IMR-90 (cell line): ENCODE results near the gene SNX1. TPM values are rescaled to one million over a fixed set of nuclear protein-coding genes. Genes with fewer than 3 reads are reported as not detected.

Experiments
- ATAC-seq: fragments of 200-7000 bp; cut with Tn5 transposase; 2 replicates; pipeline ENCODE4 v1.9.1; 2020; ENCODE audit warnings: low read depth, mild to moderate bottlenecking, moderate library complexity
- BruUV-seq: library from RNA; stranded (reverse); fragments of 400-500 nt; replicated peaks from 2 replicates; lab custom pipeline; 2021; lab: Mats Ljungman, UMichigan
- CTCF ChIA-PET: fragments of 300-600 bp; formaldehyde crosslinking; extraction: SDS; loops from one replicate; lab custom pipeline; 2021; ENCODE audit warnings: antibody characterized with exemption; lab: Yijun Ruan, JAX
- POLR2A ChIA-PET: fragments of 300-600 bp; sonication (Branson Sonifier 250); formaldehyde crosslinking; loops from one replicate; lab custom pipeline; 2022; ENCODE audit warnings: antibody characterized with exemption; ENCODE audit not compliant: unreplicated experiment; lab: Charles Lee
- DNase-seq: peaks from one replicate; pipeline ENCODE4 v3.0.0; 2013
- H2AFZ ChIP-seq: replicated peaks from 2 replicates; pipeline ENCODE3; 2013; ENCODE audit warnings: low read length, mild to moderate bottlenecking; ENCODE audit not compliant: poor library complexity
- H2AK5ac ChIP-seq: 2 replicates; pipeline ENCODE4 v1.6.1; 2013; ENCODE audit warnings: low read depth, low read length, inconsistent platforms
- H2AK9ac ChIP-seq: replicated peaks from 2 replicates; pipeline ENCODE3; 2013; ENCODE audit warnings: mild to moderate bottlenecking, low read depth, low read length, moderate library complexity; ENCODE audit not compliant: poor library complexity
- H2BK120ac ChIP-seq: 2 replicates; pipeline ENCODE4 v1.6.1; 2013; ENCODE audit warnings: low read depth, low read length, inconsistent platforms
- H2BK15ac ChIP-seq: 3 replicates; pipeline ENCODE4 v1.6.1; 2013; ENCODE audit warnings: low read depth, low read length, inconsistent platforms
- H2BK20ac ChIP-seq: 2 replicates; pipeline ENCODE4 v1.6.1; 2013; ENCODE audit warnings: low read depth, mild to moderate bottlenecking, inconsistent platforms, low read length, moderate library complexity
- H2BK5ac ChIP-seq: 2 replicates; pipeline ENCODE4 v1.6.1; 2013; ENCODE audit warnings: mild to moderate bottlenecking, low read depth, low read length, inconsistent platforms; ENCODE audit not compliant: poor library complexity, severe bottlenecking
- H3K14ac ChIP-seq: replicated peaks from 2 replicates; pipeline ENCODE4 v1.6.1; 2013; ENCODE audit warnings: low read depth, low read length, inconsistent platforms
- H3K18ac ChIP-seq: 2 replicates; pipeline ENCODE4 v1.6.1; 2013; ENCODE audit warnings: low read depth, low read length, control low read depth
- H3K23ac ChIP-seq: 2 replicates; pipeline ENCODE4 v1.6.1; 2013; ENCODE audit warnings: low read depth, low read length, inconsistent platforms
- H3K27ac ChIP-seq: 2 replicates; pipeline ENCODE4 v1.5.1; 2013; ENCODE audit warnings: mild to moderate bottlenecking, control low read depth, low read length; ENCODE audit not compliant: insufficient read depth
- H3K27me3 ChIP-seq: 2 replicates; pipeline ENCODE4 v1.6.1; 2013; ENCODE audit warnings: low read length; ENCODE audit not compliant: control insufficient read depth, insufficient read depth
- H3K36me3 ChIP-seq: 2 replicates; pipeline ENCODE4 v1.6.1; 2013; ENCODE audit warnings: low read length, mixed read lengths; ENCODE audit not compliant: control insufficient read depth, insufficient read depth
- H3K4ac ChIP-seq: 2 replicates; pipeline ENCODE4 v1.6.1; 2013; ENCODE audit warnings: low read depth, low read length, inconsistent platforms
- H3K4me1 ChIP-seq: 2 replicates; pipeline ENCODE4 v1.6.1; 2013; ENCODE audit warnings: low read length, mixed read lengths; ENCODE audit not compliant: control insufficient read depth, insufficient read depth
- H3K4me2 ChIP-seq: 2 replicates; pipeline ENCODE4 v1.6.1; 2013; ENCODE audit warnings: low read depth, mild to moderate bottlenecking, control low read depth, low read length, moderate library complexity
- H3K4me3 ChIP-seq: 2 replicates; pipeline ENCODE4 v1.5.1; 2013; ENCODE audit warnings: low read depth, mild to moderate bottlenecking, control low read depth, low read length, moderate library complexity; ENCODE audit not compliant: insufficient read depth
- H3K56ac ChIP-seq: 2 replicates; pipeline ENCODE4 v1.6.1; 2013; ENCODE audit warnings: low read length, inconsistent platforms; ENCODE audit not compliant: insufficient read depth; ENCODE audit errors: extremely low read depth
- H3K79me1 ChIP-seq, 2 experiments: 2 replicates each; pipeline ENCODE4 v1.6.1; 2013; ENCODE audit warnings: low read length in 2 of 2, inconsistent platforms in 1 of 2, low read depth in 1 of 2
- H3K9ac ChIP-seq: 2 replicates; pipeline ENCODE4 v1.6.1; 2013; ENCODE audit warnings: low read depth, low read length, control low read depth
- H3K9me1 ChIP-seq: 2 replicates; pipeline ENCODE4 v1.6.1; 2013; ENCODE audit warnings: low read length, inconsistent platforms; ENCODE audit not compliant: insufficient read depth
- H3K9me3 ChIP-seq: 2 replicates; pipeline ENCODE4 v1.6.1; 2013; ENCODE audit warnings: low read length; ENCODE audit not compliant: control insufficient read depth, insufficient read depth
- H4K20me1 ChIP-seq: 2 replicates; pipeline ENCODE4 v1.6.1; 2013; ENCODE audit warnings: low read length, inconsistent platforms; ENCODE audit not compliant: insufficient read depth
- H4K5ac ChIP-seq: 2 replicates; pipeline ENCODE4 v1.6.1; 2013; ENCODE audit warnings: mild to moderate bottlenecking, low read depth, low read length, control low read depth
- H4K8ac ChIP-seq, 2 experiments: 2 replicates each; pipeline ENCODE4 v1.6.1; 2013; ENCODE audit warnings: low read depth in 2 of 2, low read length in 2 of 2, control low read depth in 1 of 2, inconsistent platforms in 1 of 2
- H4K91ac ChIP-seq: 2 replicates; pipeline ENCODE4 v1.6.1; 2013; ENCODE audit warnings: low read depth, low read length, inconsistent platforms; ENCODE audit not compliant: insufficient read depth
- BHLHE40 ChIP-seq: fragments of 150-350 bp; IDR thresholded peaks from 2 replicates; pipeline ENCODE4 v1.6.1; 2016; ENCODE audit warnings: mild to moderate bottlenecking, low read depth, low read length
- CEBPB ChIP-seq: IDR thresholded peaks from 2 replicates; pipeline ENCODE4 v1.6.1; 2012; ENCODE audit warnings: low read depth, low read length, improper control_type of control experiment
- CHD1 ChIP-seq: IDR thresholded peaks from 2 replicates; pipeline ENCODE4 v1.6.1; 2012; ENCODE audit warnings: low read depth, low read length, improper control_type of control experiment
- FOS ChIP-seq: fragments of 150-350 bp; IDR thresholded peaks from 2 replicates; pipeline ENCODE4 v1.6.1; 2016; ENCODE audit warnings: low read depth, low read length
- MAFK ChIP-seq: IDR thresholded peaks from 2 replicates; pipeline ENCODE4 v1.6.1; 2012; ENCODE audit warnings: low read depth, low read length, improper control_type of control experiment
- MAZ ChIP-seq: IDR thresholded peaks from 2 replicates; pipeline ENCODE4 v1.6.1; 2012; ENCODE audit warnings: low read depth, mild to moderate bottlenecking, low read length, improper control_type of control experiment, moderate library complexity, borderline replicate concordance
- MXI1 ChIP-seq: IDR thresholded peaks from 2 replicates; pipeline ENCODE4 v1.6.1; 2012; ENCODE audit warnings: low read depth, mild to moderate bottlenecking, low read length, moderate library complexity, borderline replicate concordance
- NFE2L2 ChIP-seq: fragments of 150-350 bp; IDR thresholded peaks from 2 replicates; pipeline ENCODE4 v1.6.1; 2016; ENCODE audit warnings: low read depth, mild to moderate bottlenecking, low read length
- POLR2A ChIP-seq: IDR thresholded peaks from 2 replicates; pipeline ENCODE4 v1.6.1; 2012; ENCODE audit warnings: mild to moderate bottlenecking, low read depth, low read length
- RCOR1 ChIP-seq: IDR thresholded peaks from 2 replicates; pipeline ENCODE4 v1.6.1; 2012; ENCODE audit warnings: mild to moderate bottlenecking, low read length, improper control_type of control experiment; ENCODE audit not compliant: insufficient replicate concordance
- RFX5 ChIP-seq: IDR thresholded peaks from 2 replicates; pipeline ENCODE4 v1.8.0; 2012; ENCODE audit warnings: low read depth, mild to moderate bottlenecking, low read length, moderate library complexity
- WGBS, 2 experiments: methylation state at CpG; one replicate each; pipeline versions ENCODE4 v1.1.5 to v1.1.7; 2013; ENCODE audit warnings: missing lambda C conversion rate in 2 of 2; ENCODE audit not compliant: insufficient read length in 1 of 2; ENCODE audit errors: extremely low coverage in 2 of 2; 5-methylcytosine and 5-hydroxymethylcytosine counted together
- dilution Hi-C: fragments of 300-500 bp; cut with HindIII; formaldehyde crosslinking; loops from one replicate; pipeline ENCODE4 v1.14.3; 2018; ENCODE audit warnings: low sequenced_read_pairs; ENCODE audit not compliant: unreplicated experiment
- in situ Hi-C: fragments of 300-500 bp; cut with MboI; formaldehyde crosslinking; loops from 3 replicates; pipeline ENCODE4 v1.14.3; 2019; ENCODE audit warnings: low sequenced_read_pairs, inconsistent platforms, mixed read lengths
- intact Hi-C: fragments of 100-400 bp; cut with micrococcal nuclease; formaldehyde crosslinking; loops from 2 replicates; pipeline ENCODE4 v1.10.0; 2022
- polyA plus RNA-seq, 3 experiments: library from polyadenylated mRNA; depleted of rRNA; stranded (reverse); fragments of >200 nt; gene quantifications; 2 replicates each; pipeline ENCODE4 v1.2.3, GENCODE V29; 2012; ENCODE audit warnings: low replicate concordance in 1 of 3
- total RNA-seq: library from RNA; depleted of rRNA; stranded (reverse); fragments of >200 nt; gene quantifications from 2 replicates; pipeline ENCODE4 v1.2.3, GENCODE V29; 2012
- TF ChIP-seq, protein P1 (sequence below): fragments of 150-350 bp; IDR thresholded peaks from 2 replicates; pipeline ENCODE4 v1.6.1; 2016; ENCODE audit warnings: low read depth, mild to moderate bottlenecking, low read length, moderate library complexity, borderline replicate concordance

SNX1 gene
- total and polyA plus RNA-seq, 2 of the 4 experiments (the other 2 are of a cell fraction), result 35.3 to 72.3 TPM

GRCh38 chr15:64082757-64083156, 13.0 kb upstream of the SNX1 start:
- peaks cover 18 to 26% of the 10 kb centered on the region in 2 experiments for H3K79me1 ChIP-seq
- dilution Hi-C loops (no loop called here), intact Hi-C loops (no loop called here), in situ Hi-C loops (no loop called here)
- DNase-seq (no peak), ATAC-seq (no peak)
- H3K9me1 ChIP-seq, result peaks cover 3% of the 10 kb centered on the region
- no peak overlapping the region for H3K14ac ChIP-seq
- H3K9me3 ChIP-seq, result no peaks in the 10 kb centered on the region
- TF ChIP-seq MAFK (no peak), FOS (no peak), POLR2A (no peak), CEBPB (no peak), RFX5 (no peak), BHLHE40 (no peak), MAZ (no peak), RCOR1 (no peak), NFE2L2 (no peak), MXI1 (no peak), CHD1 (no peak)
- TF ChIP-seq, protein P1, sequence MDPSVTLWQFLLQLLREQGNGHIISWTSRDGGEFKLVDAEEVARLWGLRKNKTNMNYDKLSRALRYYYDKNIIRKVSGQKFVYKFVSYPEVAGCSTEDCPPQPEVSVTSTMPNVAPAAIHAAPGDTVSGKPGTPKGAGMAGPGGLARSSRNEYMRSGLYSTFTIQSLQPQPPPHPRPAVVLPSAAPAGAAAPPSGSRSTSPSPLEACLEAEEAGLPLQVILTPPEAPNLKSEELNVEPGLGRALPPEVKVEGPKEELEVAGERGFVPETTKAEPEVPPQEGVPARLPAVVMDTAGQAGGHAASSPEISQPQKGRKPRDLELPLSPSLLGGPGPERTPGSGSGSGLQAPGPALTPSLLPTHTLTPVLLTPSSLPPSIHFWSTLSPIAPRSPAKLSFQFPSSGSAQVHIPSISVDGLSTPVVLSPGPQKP, result no peak
- H4K20me1 ChIP-seq, result peaks cover 4% of the 10 kb centered on the region; the same call in 1 of the 2 replicates
- no peak overlapping the region for H3K23ac ChIP-seq
- no peak overlapping the region for H3K18ac ChIP-seq
- BruUV-seq, result no TSS peak
- POLR2A ChIA-PET, result no interaction called here
- no peak overlapping the region for H3K27ac ChIP-seq
- no peak overlapping the region for H4K5ac ChIP-seq
- no peaks in the 10 kb centered on the region for H3K4me1 ChIP-seq
- WGBS, 2 experiments, result no CpG with 5 or more reads among the region's 3 CpGs
- no peak overlapping the region for H4K91ac ChIP-seq
- H3K36me3 ChIP-seq, result peaks cover 12% of the 10 kb centered on the region; the same call in 1 of the 2 replicates
- H3K4me3 ChIP-seq, result no peak overlapping the region
- no peak overlapping the region for H2AK9ac ChIP-seq
- H3K4me2 ChIP-seq, result no peak overlapping the region
- no peak overlapping the region for H2BK120ac ChIP-seq
- no peak overlapping the region for H2BK20ac ChIP-seq
- no peak overlapping the region for H3K4ac ChIP-seq
- no peak overlapping the region for H2AK5ac ChIP-seq
- H3K9ac ChIP-seq, result no peak overlapping the region
- CTCF ChIA-PET, result no interaction called here
- H2BK15ac ChIP-seq, result no peak overlapping the region
- H3K56ac ChIP-seq, result no peak overlapping the region
- H2BK5ac ChIP-seq, result no peak overlapping the region
- H3K27me3 ChIP-seq, result no peaks in the 10 kb centered on the region
- H2AFZ ChIP-seq, result no peak overlapping the region
- no peak overlapping the region for H4K8ac ChIP-seq
